ENCODE results near the gene FAM114A2.

- TF ChIP-seq CTCF (conservative IDR thresholded peaks at IDR 0.05; ENCODE audit: low read depth, low read length) (no peak), EZH2 (IDR thresholded peaks at IDR 0.05; ENCODE audit: low read length, unreplicated experiment) (no peak)
Measured at GRCh38 chr5:153983885-153984284, 54.8 kb downstream of the FAM114A2 start.

Data from PC-3 (cell line).